Measurements from ENCODE around the gene FBXO38. TPM values are rescaled to one million over a fixed set of nuclear protein-coding genes. Genes with fewer than 3 reads are reported as not detected.

Gene FBXO38
- total and polyA plus RNA-seq, 2 of the 13 experiments (the other 11 are each of a cell fraction or from before 2014, with no cell fraction given), result 24.8 to 35.9 TPM

DNA sequence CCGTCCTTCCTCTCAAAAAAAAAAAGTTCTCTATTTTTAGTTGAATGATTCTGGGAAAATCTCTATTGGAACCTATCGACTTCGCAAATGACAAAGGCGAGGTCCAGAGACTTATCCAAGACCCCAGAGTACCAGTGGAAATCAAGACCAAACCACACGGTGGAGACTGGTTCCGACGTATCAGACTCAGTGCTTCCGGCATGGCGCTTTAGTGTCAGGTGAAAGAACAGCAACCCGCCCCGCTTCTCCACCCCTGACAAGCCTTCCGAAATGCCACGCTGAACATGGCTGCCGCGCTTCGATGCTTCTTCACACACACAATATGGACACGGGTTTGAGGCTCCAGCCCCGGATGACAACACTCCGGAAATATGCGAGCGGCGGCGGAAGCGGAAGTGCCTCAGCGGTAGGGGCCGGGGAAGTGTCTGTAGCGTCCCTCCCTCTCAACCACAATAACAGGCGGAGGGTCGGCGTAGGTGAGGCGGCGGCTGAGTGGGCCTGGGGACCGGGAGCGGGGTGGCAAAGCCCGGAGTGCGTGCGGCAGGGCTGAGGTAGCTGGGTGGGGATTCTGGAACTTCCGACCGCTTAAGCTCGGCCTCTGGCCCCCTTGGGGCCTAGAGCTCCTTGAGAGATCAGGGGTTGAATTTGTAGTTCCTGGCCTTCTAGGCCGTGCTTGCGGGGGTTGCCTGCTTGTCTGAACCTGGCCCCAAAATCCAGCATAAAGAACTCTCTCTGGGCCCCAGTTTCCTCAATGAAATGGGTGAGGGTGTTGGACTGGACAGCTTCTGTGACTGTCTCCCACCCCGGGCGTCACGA is at the start of gene FBXO38 (continued):
- TF ChIP-seq, protein P1, sequence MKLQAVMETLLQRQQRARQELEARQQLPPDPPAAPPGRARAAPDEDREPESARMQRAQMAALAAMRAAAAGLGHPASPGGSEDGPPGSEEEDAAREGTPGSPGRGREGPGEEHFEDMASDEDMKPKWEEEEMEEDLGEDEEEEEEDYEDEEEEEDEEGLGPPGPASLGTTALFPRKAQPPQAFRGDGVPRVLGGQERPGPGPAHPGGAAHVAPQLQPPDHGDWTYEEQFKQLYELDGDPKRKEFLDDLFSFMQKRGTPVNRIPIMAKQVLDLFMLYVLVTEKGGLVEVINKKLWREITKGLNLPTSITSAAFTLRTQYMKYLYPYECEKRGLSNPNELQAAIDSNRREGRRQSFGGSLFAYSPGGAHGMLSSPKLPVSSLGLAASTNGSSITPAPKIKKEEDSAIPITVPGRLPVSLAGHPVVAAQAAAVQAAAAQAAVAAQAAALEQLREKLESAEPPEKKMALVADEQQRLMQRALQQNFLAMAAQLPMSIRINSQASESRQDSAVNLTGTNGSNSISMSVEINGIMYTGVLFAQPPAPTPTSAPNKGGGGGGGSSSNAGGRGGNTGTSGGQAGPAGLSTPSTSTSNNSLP (IDR thresholded peaks at IDR 0.05; ENCODE audit: low read depth, low read length), result peak; percentile 16; the same call in 1 of the 2 replicates
- TF ChIP-seq PCBP1 (IDR thresholded peaks at IDR 0.05; ENCODE audit: borderline replicate concordance, low read depth, low read length), result peak; percentile 92
- no peak for TF ChIP-seq NONO (IDR thresholded peaks at IDR 0.05)
- TF ChIP-seq NONO (CRISPR knock-in tag; conservative IDR thresholded peaks at IDR 0.05), result peak; percentile 95
- no peak; the same call in 1 of the 2 replicates for TF ChIP-seq ZNF567 (CRISPR knock-in tag; IDR thresholded peaks at IDR 0.05; ENCODE audit: borderline replicate concordance)
- no peak for TF ChIP-seq CENPT (CRISPR knock-in tag; IDR thresholded peaks at IDR 0.05; ENCODE audit: low read depth)
- no peak for TF ChIP-seq SCMH1 (CRISPR knock-in tag; IDR thresholded peaks at IDR 0.05; ENCODE audit: borderline replicate concordance)
- TF ChIP-seq HOXD1 (CRISPR knock-in tag; IDR thresholded peaks at IDR 0.05), result peak; percentile 51; the same call in 1 of the 2 replicates
- no peak for TF ChIP-seq GPN1 (CRISPR knock-in tag; IDR thresholded peaks at IDR 0.05; ENCODE audit: borderline replicate concordance)
- no peak; the same call in 1 of the 2 replicates for TF ChIP-seq ZNF557 (CRISPR knock-in tag; IDR thresholded peaks at IDR 0.05)
- TF ChIP-seq, protein P2, sequence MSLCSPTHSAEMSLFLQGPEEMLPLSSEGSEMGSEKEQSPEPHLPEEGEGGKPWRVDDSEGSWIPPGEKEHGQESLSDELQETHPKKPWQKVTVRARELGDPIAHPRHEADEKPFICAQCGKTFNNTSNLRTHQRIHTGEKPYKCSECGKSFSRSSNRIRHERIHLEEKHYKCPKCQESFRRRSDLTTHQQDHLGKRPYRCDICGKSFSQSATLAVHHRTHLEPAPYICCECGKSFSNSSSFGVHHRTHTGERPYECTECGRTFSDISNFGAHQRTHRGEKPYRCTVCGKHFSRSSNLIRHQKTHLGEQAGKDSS (CRISPR knock-in tag; IDR thresholded peaks at IDR 0.05; ENCODE audit: borderline replicate concordance, low read depth), result no peak
- TF ChIP-seq ZFP62 (CRISPR knock-in tag; IDR thresholded peaks at IDR 0.05), result no peak
- no peak; the same call in 1 of the 2 replicates for TF ChIP-seq ESRRA (CRISPR knock-in tag; IDR thresholded peaks at IDR 0.05; ENCODE audit: low read depth)
- TF ChIP-seq CREM (IDR thresholded peaks at IDR 0.05), result peak; percentile 91
- no peak for TF ChIP-seq CREM (CRISPR knock-in tag; IDR thresholded peaks at IDR 0.05)
- no peak for TF ChIP-seq ZNF737 (CRISPR knock-in tag; IDR thresholded peaks at IDR 0.05; ENCODE audit: borderline replicate concordance)
- no peak for TF ChIP-seq ZNF296 (CRISPR knock-in tag; conservative IDR thresholded peaks at IDR 0.05)
- TF ChIP-seq TBL1XR1 (IDR thresholded peaks at IDR 0.05; ENCODE audit: borderline replicate concordance, low read length, partially characterized antibody), result peak; percentile 24
- TF ChIP-seq MAZ (IDR thresholded peaks at IDR 0.05; ENCODE audit: borderline replicate concordance, low read depth, low read length), result peak; percentile 50; the same call in 1 of the 2 replicates
- TF ChIP-seq MAZ (CRISPR knock-in tag; IDR thresholded peaks at IDR 0.05; ENCODE audit: low read depth), result peak; percentile 72
- no peak; the same call in 1 of the 2 replicates for TF ChIP-seq TMF1 (CRISPR knock-in tag; IDR thresholded peaks at IDR 0.05; ENCODE audit: low read depth)
- TF ChIP-seq MXD4 (CRISPR knock-in tag; IDR thresholded peaks at IDR 0.05), result peak; percentile 87; the same call in 1 of the 2 replicates
- TF ChIP-seq POGZ (CRISPR knock-in tag; IDR thresholded peaks at IDR 0.05), result peak; percentile 91
- TF ChIP-seq ZNF780A (CRISPR knock-in tag; IDR thresholded peaks at IDR 0.05), result 0 out of 2 replicates have a peak, but pooled peaks have one; percentile 62
- TF ChIP-seq ZNF136 (CRISPR knock-in tag; IDR thresholded peaks at IDR 0.05; ENCODE audit: low read depth), result 0 out of 2 replicates have a peak, but pooled peaks have one; percentile 17
- TF ChIP-seq KMT2A (CRISPR knock-in tag; IDR thresholded peaks at IDR 0.05), result peak; percentile 86; the same call in 1 of the 2 replicates
- TF ChIP-seq YEATS4 (CRISPR knock-in tag; IDR thresholded peaks at IDR 0.05; ENCODE audit: borderline replicate concordance), result peak; percentile 83

Data from HepG2 (cell line).